ENCODE data around the gene HCFC2.

GRCh38 chr12:104121001-104121400 is 56.7 kb downstream of the HCFC2 start:
- TF ChIP-seq CTCF (conservative IDR thresholded peaks at IDR 0.05 in 1 of 2, IDR thresholded peaks at IDR 0.05 in 1 of 2; ENCODE audit: extremely low read depth in 1 of 2, insufficient read depth in 1 of 2, low read depth in 1 of 2, low read length in 2 of 2), result no peak
- TF ChIP-seq EZH2 (IDR thresholded peaks at IDR 0.05; ENCODE audit: borderline replicate concordance, low read length), result no peak
